ENCODE measurements around the gene SRGAP1.

DNA sequence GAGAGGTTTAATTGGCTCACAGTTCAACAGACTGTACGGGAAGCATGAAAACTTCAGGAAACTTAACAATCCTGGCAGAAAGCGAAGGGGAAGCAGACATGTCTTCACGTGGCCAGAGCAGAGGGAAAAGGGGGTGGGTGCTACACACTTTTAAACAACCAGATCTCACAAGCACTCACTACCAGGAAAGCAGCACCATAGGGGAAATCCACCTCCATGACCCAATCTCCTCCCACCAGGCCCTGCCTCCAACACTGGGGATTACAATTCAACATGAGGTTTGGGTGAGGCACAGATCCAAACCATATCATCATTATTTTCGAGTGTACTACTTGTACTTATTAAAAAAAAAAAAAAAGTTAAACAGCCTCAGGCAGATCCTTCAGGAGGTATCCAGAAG is 34.9 kb upstream of the SRGAP1 start:
- TF ChIP-seq EZH2 (IDR thresholded peaks at IDR 0.05) = no peak
- no peak for TF ChIP-seq CTCF (IDR thresholded peaks at IDR 0.05)
- no peak for TF ChIP-seq EZH2phosphoT487 (IDR thresholded peaks at IDR 0.05)
